ENCODE data around the gene IL11.

Gene IL11

DNA sequence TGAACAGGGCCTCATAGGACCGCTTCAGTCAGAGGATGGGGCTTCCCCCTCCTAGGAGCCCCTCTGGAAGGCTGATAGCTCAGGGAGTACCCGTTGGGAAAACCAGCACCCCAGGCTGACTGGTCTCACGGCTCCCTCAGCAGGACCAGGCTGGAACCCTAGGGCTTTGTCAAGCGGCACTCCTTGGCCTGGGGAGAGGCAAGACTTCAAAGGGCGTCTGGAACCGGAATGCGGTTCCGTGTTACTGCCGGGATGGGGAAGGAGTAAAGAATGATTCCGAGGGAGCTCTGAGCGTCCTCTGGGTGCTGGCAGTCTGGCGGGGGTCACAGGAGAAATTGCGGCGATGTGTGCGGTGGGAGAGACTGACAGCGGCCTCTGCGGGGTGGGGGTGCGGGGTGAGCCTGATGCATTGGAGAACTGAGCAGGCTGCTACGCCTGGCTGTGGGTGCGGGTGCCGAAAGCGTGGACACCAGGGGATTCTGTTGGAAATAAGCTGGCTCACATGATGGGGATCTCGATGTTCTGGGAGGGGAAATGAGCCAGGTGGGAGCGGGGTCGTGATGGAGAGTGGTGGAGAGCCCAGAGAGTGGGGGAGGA lies 17.6 kb downstream of the IL11 start:
- peaks cover 21% of the 10 kb centered on the region for H3K27me3 ChIP-seq (replicated peaks; ENCODE audit: control insufficient read depth, insufficient read depth, low read length, poor library complexity, severe bottlenecking)
- peaks cover 21% of the 10 kb centered on the region for H3K4me1 ChIP-seq (ENCODE audit: control insufficient read depth, insufficient read depth, low read length, poor library complexity, severe bottlenecking)
- no peak overlapping the region for H3K27ac ChIP-seq (ENCODE audit: insufficient read depth, low read length, poor library complexity, severe bottlenecking)
- no peaks in the 10 kb centered on the region for H3K36me3 ChIP-seq (ENCODE audit: control insufficient read depth, insufficient read depth, low read length)
- no peak for DNase-seq
- no peak overlapping the region for H3K4me3 ChIP-seq (ENCODE audit: insufficient read depth, low read depth, low read length, poor library complexity, severe bottlenecking)
- no peaks in the 10 kb centered on the region for H3K9me3 ChIP-seq (ENCODE audit: control insufficient read depth, low read length)

DNA sequence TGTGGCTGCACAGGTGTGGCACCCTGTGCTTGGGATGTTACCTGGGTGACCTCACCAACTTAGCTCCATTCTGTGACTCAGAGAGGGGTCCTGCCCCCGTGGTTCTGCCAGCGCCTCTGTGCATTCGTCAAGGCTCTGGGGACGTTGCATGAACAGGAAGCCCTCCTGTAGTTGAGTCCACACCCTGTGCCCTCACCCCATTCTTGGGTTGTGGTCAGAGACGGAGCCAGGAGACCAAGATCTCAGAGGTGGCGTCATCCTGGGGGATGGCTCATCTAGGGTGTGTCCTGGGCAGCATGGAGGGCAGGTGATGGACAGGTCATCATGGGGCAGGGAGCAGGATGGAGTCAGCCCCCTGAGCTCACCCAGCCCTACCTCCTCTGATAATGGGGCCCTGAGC lies 18.2 kb downstream of the IL11 start:
- Histone ChIP-seq H3K9me3 (ENCODE audit: control insufficient read depth, low read length) (no peaks in the 10 kb centered on the region), H3K27me3 (replicated peaks; ENCODE audit: control insufficient read depth, insufficient read depth, low read length, poor library complexity, severe bottlenecking) (peaks cover 21% of the 10 kb centered on the region), H3K4me3 (ENCODE audit: insufficient read depth, low read depth, low read length, poor library complexity, severe bottlenecking) (no peak overlapping the region), H3K36me3 (ENCODE audit: control insufficient read depth, insufficient read depth, low read length) (no peaks in the 10 kb centered on the region), H3K27ac (ENCODE audit: insufficient read depth, low read length, poor library complexity, severe bottlenecking) (no peak overlapping the region), H3K4me1 (ENCODE audit: control insufficient read depth, insufficient read depth, low read length, poor library complexity, severe bottlenecking) (peaks cover 21% of the 10 kb centered on the region)
- no peak for DNase-seq

DNA sequence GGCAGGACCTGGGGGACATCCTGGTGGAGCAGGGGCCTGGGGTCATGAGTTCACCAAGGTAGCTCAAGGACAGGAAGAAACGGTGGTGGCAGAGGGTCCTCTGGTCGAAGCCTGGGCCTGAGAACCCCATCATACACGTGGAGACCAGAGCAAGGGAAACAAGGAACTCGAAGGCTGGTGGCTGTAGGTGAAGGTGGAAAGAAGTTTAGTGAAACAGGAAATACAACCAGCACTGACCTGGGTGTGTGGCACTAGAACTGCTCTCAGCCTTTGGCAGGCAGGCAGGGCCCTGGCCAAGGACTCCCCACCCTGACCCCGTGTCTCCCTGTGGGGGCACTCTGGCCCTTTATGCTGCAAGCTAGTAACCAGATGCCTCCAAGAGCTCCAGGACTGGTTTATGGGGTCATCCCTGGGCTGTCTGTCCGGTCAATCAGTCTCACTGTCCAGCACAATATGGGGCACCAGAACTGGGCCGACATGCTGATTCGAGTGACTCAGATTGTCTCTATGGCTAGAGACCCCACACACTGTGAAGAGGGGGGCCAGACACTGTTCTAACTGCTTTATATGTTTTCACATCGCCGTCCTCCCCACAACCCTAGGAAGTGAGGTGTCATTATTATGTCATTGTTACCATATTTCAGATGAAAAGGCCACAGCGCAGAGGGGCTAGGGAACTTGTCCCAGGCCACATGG lies 19.5 kb downstream of the IL11 start:
- Histone ChIP-seq H3K9me3 (ENCODE audit: control insufficient read depth, low read length) (no peaks in the 10 kb centered on the region), H3K27ac (ENCODE audit: insufficient read depth, low read length, poor library complexity, severe bottlenecking) (no peak overlapping the region), H3K36me3 (ENCODE audit: control insufficient read depth, insufficient read depth, low read length) (no peaks in the 10 kb centered on the region), H3K4me3 (ENCODE audit: insufficient read depth, low read depth, low read length, poor library complexity, severe bottlenecking) (no peak overlapping the region), H3K4me1 (ENCODE audit: control insufficient read depth, insufficient read depth, low read length, poor library complexity, severe bottlenecking) (peaks cover 21% of the 10 kb centered on the region), H3K27me3 (replicated peaks; ENCODE audit: control insufficient read depth, insufficient read depth, low read length, poor library complexity, severe bottlenecking) (peaks cover 21% of the 10 kb centered on the region)
- DNase-seq, result no peak

DNA sequence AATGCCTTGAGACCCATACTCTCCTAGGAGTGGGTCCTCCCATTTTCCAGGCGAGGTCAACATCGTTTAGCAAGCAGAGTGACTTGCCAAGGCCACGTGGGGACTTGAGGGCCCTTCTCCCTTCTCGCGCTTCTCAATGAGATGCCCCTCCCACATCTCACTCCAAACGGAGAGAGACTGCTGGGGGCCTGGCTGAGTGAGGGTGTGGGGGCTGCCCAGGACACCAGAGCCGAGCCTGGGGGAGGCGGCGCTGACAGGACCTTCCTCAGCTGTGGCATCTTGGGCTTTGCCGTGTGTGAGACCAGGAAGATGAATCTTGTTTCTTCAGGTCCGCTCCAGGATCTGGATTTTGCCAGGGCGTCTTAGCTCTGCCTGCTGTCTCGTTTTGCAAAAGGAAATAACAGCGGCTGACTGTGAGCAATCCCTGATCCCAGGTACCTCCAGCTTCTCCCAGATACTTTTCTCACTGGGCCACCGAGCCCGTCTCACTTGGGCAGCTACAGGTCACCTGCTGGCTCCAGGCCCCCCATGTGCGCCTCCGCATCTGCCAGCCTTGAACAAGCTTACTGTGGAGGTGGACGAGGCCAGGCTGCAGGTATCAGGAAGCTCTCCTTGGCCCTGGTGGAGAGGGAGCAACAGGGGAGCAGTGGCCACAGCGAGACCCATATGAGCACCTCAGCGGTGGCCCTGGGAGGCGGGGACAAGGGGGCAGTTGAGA lies 21.8 kb downstream of the IL11 start:
- Histone ChIP-seq H3K4me3 (ENCODE audit: insufficient read depth, low read depth, low read length, poor library complexity, severe bottlenecking) (no peak overlapping the region), H3K4me1 (ENCODE audit: control insufficient read depth, insufficient read depth, low read length, poor library complexity, severe bottlenecking) (peaks cover 9% of the 10 kb centered on the region), H3K27me3 (replicated peaks; ENCODE audit: control insufficient read depth, insufficient read depth, low read length, poor library complexity, severe bottlenecking) (peaks cover 8% of the 10 kb centered on the region), H3K36me3 (ENCODE audit: control insufficient read depth, insufficient read depth, low read length) (peaks cover 4% of the 10 kb centered on the region), H3K9me3 (ENCODE audit: control insufficient read depth, low read length) (no peaks in the 10 kb centered on the region), H3K27ac (ENCODE audit: insufficient read depth, low read length, poor library complexity, severe bottlenecking) (no peak overlapping the region)
- DNase-seq, result no peak

DNA sequence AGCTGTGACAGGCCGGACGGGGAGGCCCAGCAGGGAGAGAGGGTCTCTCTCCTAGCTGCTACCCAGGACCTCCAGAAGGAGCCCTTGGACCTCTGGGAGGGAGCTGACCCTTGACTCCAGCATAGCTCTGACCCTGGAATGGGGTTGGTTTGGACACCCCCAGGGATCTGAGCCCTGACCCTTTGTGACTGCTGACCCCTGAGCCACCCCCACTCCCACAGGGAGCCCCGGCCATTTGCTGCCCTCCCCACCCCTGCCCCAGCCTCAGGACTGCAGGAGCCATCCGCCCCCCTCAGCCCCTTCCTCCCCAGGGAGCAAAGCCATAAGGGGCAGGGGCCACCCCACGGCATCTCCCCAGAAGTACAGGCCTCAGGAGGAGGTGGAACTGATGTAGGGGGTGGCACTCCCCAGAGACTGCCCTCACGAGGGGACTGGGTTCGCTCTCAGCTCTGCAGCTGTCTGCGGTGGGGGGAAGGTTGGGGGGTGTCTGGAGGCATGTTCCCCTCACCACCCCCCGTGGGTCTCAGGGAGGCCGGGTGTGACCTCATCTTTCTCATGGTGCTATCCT lies 22.7 kb downstream of the IL11 start:
- H3K36me3 ChIP-seq (ENCODE audit: control insufficient read depth, insufficient read depth, low read length), result peaks cover 14% of the 10 kb centered on the region
- no peak overlapping the region for H3K27ac ChIP-seq (ENCODE audit: insufficient read depth, low read length, poor library complexity, severe bottlenecking)
- H3K27me3 ChIP-seq (replicated peaks; ENCODE audit: control insufficient read depth, insufficient read depth, low read length, poor library complexity, severe bottlenecking), result peaks cover 8% of the 10 kb centered on the region
- no peak overlapping the region for H3K4me3 ChIP-seq (ENCODE audit: insufficient read depth, low read depth, low read length, poor library complexity, severe bottlenecking)
- H3K4me1 ChIP-seq (ENCODE audit: control insufficient read depth, insufficient read depth, low read length, poor library complexity, severe bottlenecking), result peaks cover 4% of the 10 kb centered on the region
- no peaks in the 10 kb centered on the region for H3K9me3 ChIP-seq (ENCODE audit: control insufficient read depth, low read length)
- DNase-seq, result no peak

DNA sequence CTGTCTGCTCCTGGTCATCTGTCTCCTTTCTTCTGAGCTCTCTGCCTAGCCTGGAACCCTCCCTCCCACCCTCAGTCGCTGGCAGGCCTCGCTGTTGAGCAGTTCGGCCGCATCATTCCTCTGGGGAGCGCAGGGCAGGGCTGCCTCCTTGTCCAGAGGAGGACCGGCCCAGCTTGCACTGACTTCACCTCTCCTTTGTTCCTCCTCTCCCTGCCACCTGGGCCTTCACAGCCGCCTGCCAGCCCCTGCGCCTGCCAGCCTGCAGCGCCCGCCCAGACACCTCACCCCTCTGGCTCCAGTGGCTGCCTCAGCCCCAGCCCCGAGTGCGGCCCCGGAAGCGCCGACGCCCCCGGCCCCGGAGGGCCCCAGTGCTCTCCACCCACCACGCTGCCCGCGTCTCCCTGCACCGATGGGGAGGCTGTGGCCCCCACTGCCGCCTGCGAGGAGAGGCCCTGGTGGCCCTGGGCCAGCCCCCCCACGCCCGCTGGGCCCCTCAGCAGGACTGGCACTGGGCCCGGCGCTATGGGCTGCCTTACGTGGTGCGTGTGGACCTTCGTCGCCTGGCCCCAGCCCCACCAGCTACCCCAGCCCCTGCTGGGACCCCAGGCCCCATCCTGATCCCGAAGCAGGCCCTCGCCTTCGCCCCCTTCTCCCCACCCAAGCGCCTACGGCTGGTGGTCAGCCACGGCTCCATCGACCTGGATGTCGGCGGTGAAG lies 23.4 kb downstream of the IL11 start:
- H3K27me3 ChIP-seq (replicated peaks; ENCODE audit: control insufficient read depth, insufficient read depth, low read length, poor library complexity, severe bottlenecking), result peaks cover 8% of the 10 kb centered on the region
- no peak overlapping the region for H3K27ac ChIP-seq (ENCODE audit: insufficient read depth, low read length, poor library complexity, severe bottlenecking)
- DNase-seq, result no peak
- H3K4me3 ChIP-seq (ENCODE audit: insufficient read depth, low read depth, low read length, poor library complexity, severe bottlenecking), result no peak overlapping the region
- H3K9me3 ChIP-seq (ENCODE audit: control insufficient read depth, low read length), result no peaks in the 10 kb centered on the region
- peaks cover 17% of the 10 kb centered on the region for H3K36me3 ChIP-seq (ENCODE audit: control insufficient read depth, insufficient read depth, low read length)
- H3K4me1 ChIP-seq (ENCODE audit: control insufficient read depth, insufficient read depth, low read length, poor library complexity, severe bottlenecking), result no peaks in the 10 kb centered on the region

DNA sequence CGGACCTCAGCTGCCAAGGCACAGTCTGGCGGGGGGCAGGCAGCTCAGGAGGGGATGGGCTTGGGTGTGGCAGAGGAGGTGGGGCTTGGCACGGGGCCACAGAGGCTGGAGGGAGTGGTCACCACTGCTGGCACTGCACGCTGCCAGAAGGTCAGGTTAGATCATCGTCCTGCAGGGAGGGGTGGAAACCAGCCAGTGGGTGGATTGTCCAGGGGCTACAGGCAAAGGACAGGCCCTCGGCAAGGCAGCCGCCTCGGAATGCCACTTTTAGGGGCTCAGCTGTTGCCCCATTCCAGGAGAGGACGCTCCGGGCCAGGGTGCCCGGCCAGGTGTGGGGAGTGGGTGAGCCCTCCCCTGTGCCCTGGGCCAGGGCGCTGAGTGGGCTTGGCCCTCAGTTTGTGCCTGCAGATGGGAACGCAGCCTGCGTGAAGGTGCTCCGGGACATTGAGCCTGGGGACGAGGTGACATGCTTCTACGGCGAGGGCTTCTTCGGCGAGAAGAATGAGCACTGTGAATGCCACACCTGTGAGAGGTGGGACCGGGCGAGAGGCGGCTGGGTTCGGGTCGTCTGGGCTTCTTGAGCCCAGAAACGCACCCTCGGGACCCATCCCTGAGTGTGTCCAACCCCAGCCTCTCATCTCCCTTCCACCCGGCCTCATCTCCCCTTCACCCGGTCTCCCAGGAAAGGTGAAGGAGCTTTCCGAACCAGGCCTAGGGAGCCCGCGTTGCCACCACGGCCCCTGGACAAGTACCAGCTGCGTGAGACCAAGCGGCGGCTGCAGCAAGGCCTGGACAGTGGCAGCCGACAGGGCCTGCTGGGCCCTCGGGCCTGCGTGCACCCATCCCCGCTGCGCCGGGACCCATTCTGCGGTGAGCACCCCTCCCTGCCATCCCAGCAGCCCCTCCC lies 24.2 kb downstream of the IL11 start:
- H3K4me1 ChIP-seq (ENCODE audit: control insufficient read depth, insufficient read depth, low read length, poor library complexity, severe bottlenecking), result peaks cover 3% of the 10 kb centered on the region
- H3K27ac ChIP-seq (ENCODE audit: insufficient read depth, low read length, poor library complexity, severe bottlenecking), result no peak overlapping the region
- no peaks in the 10 kb centered on the region for H3K9me3 ChIP-seq (ENCODE audit: control insufficient read depth, low read length)
- peaks cover 17% of the 10 kb centered on the region for H3K36me3 ChIP-seq (ENCODE audit: control insufficient read depth, insufficient read depth, low read length)
- peaks cover 1% of the 10 kb centered on the region for H3K27me3 ChIP-seq (replicated peaks; ENCODE audit: control insufficient read depth, insufficient read depth, low read length, poor library complexity, severe bottlenecking)
- no peak overlapping the region for H3K4me3 ChIP-seq (ENCODE audit: insufficient read depth, low read depth, low read length, poor library complexity, severe bottlenecking)
- DNase-seq, result no peak

DNA sequence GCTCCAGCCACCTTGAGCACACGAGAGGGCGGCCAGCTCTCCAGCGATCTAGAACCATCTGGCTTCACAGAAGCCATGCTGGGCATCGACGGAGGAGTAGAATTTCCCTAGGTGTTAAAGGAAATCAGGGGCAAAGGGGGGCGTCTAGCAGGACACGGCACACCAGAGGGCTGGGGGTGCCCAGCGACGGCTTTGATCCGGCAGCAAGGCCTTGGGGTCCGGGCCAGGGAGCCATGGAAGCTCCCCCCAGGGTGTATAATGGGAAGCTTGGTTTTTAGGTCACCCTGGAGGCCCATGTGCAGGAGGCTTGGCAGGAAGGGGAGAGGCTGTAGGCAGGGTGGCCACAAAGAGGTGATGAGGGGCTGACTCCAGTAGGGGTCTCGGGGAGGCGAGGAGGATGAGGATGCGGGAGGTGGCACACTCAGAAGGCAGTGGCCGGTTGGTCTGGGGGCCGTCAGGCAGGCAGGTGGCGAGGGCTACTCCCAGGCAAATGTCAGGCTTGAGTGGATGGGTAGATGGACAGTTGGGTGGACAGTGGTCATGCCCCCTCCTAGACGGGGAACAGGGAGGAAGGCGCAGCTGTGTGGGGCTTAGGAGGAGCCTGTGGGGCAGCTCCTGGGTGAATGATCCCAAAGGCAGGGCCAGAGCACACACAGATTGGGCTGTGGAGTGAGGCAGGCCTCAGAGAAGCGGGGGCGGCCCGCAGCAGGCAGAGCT lies 25.0 kb downstream of the IL11 start:
- no peak for DNase-seq
- Histone ChIP-seq H3K4me1 (ENCODE audit: control insufficient read depth, insufficient read depth, low read length, poor library complexity, severe bottlenecking) (peaks cover 10% of the 10 kb centered on the region), H3K27ac (ENCODE audit: insufficient read depth, low read length, poor library complexity, severe bottlenecking) (no peak overlapping the region), H3K4me3 (ENCODE audit: insufficient read depth, low read depth, low read length, poor library complexity, severe bottlenecking) (no peak overlapping the region), H3K36me3 (ENCODE audit: control insufficient read depth, insufficient read depth, low read length) (peaks cover 17% of the 10 kb centered on the region), H3K27me3 (replicated peaks; ENCODE audit: control insufficient read depth, insufficient read depth, low read length, poor library complexity, severe bottlenecking) (no peaks in the 10 kb centered on the region), H3K9me3 (ENCODE audit: control insufficient read depth, low read length) (no peaks in the 10 kb centered on the region)

DNA sequence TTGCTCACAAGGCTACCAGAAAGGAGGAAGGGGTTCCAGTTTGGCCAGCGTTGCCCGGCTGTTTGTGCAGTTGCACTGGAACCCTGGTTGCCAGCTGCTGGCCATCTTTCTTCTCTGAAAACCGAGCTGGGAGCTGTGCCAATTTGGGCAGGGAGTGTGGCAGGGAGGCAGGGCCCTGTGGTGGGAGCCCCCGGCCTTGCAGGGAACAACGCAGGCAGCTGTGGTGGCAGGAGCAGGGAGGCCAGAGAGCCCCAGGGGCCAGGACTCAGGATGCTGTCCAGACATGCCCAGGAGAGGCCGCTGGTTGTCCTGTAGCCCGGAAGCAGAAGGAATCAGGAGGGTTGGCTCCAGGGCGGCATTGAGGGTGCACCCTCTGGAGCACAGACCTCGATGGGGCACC lies 25.8 kb downstream of the IL11 start:
- no peaks in the 10 kb centered on the region for H3K27me3 ChIP-seq (replicated peaks; ENCODE audit: control insufficient read depth, insufficient read depth, low read length, poor library complexity, severe bottlenecking)
- H3K9me3 ChIP-seq (ENCODE audit: control insufficient read depth, low read length), result no peaks in the 10 kb centered on the region
- no peak for DNase-seq
- H3K4me1 ChIP-seq (ENCODE audit: control insufficient read depth, insufficient read depth, low read length, poor library complexity, severe bottlenecking), result peaks cover 11% of the 10 kb centered on the region
- no peak overlapping the region for H3K4me3 ChIP-seq (ENCODE audit: insufficient read depth, low read depth, low read length, poor library complexity, severe bottlenecking)
- peaks cover 17% of the 10 kb centered on the region for H3K36me3 ChIP-seq (ENCODE audit: control insufficient read depth, insufficient read depth, low read length)
- no peak overlapping the region for H3K27ac ChIP-seq (ENCODE audit: insufficient read depth, low read length, poor library complexity, severe bottlenecking)
